Hepatocyte (in vitro differentiated cells): ENCODE results near the gene R3HDML. TPM values are rescaled to one million over a fixed set of nuclear protein-coding genes. Genes with fewer than 3 reads are reported as not detected.
A peak's percentile ranks its signal among the peaks of the same experiment; 100 is the strongest.

Experiments
- DNase-seq: peaks from one replicate; pipeline ENCODE4 v3.0.0-alpha.2; 2016; ENCODE audit warnings: low spot score
- H2AFZ ChIP-seq: fragments of 200-600 bp; sonication (generic); 2 replicates; pipeline ENCODE4 v1.6.0; 2016; ENCODE audit warnings: antibody characterized with exemption, mild to moderate bottlenecking
- H3K27ac ChIP-seq: fragments of 200-600 bp; sonication (generic); 2 replicates; pipeline ENCODE4 v1.5.1; 2016; ENCODE audit warnings: mild to moderate bottlenecking
- H3K27me3 ChIP-seq: fragments of 200-600 bp; sonication (generic); 2 replicates; pipeline ENCODE4 v1.6.1; 2016
- H3K36me3 ChIP-seq: fragments of 200-600 bp; sonication (generic); replicated peaks from 2 replicates; pipeline ENCODE4 v1.5.1; 2016; ENCODE audit warnings: low read depth; ENCODE audit not compliant: insufficient read depth
- H3K4me1 ChIP-seq: fragments of 200-600 bp; sonication (generic); 2 replicates; pipeline ENCODE4 v1.5.1; 2016; ENCODE audit warnings: mild to moderate bottlenecking, moderate library complexity; ENCODE audit not compliant: insufficient read depth
- H3K4me2 ChIP-seq: fragments of 200-600 bp; sonication (generic); 2 replicates; pipeline ENCODE4 v1.6.0; 2016
- H3K4me3 ChIP-seq: fragments of 200-600 bp; sonication (generic); 2 replicates; pipeline ENCODE4 v1.5.1; 2016; ENCODE audit warnings: mild to moderate bottlenecking
- H3K79me2 ChIP-seq: fragments of 200-600 bp; sonication (generic); 2 replicates; pipeline ENCODE4 v1.6.0; 2017; ENCODE audit warnings: mild to moderate bottlenecking
- H3K9me2 ChIP-seq: fragments of 200-600 bp; sonication (generic); replicated peaks from 2 replicates; pipeline ENCODE4 v1.6.0; 2017; ENCODE audit warnings: mild to moderate bottlenecking; ENCODE audit not compliant: insufficient read depth
- H3K9me3 ChIP-seq: fragments of 200-600 bp; sonication (generic); 2 replicates; pipeline ENCODE4 v1.5.1; 2016; ENCODE audit warnings: low read depth, mild to moderate bottlenecking
- H4K20me1 ChIP-seq: fragments of 200-600 bp; sonication (generic); 2 replicates; pipeline ENCODE4 v1.6.0; 2016; ENCODE audit warnings: mild to moderate bottlenecking; ENCODE audit not compliant: insufficient read depth, poor library complexity, severe bottlenecking
- EZH2 ChIP-seq: fragments of 200-600 bp; sonication (generic); IDR thresholded peaks from 2 replicates; pipeline ENCODE4 v1.6.1; 2016; ENCODE audit warnings: antibody characterized with exemption, mild to moderate bottlenecking, borderline replicate concordance
- EZH2phosphoT487 ChIP-seq: fragments of 200-600 bp; sonication (generic); IDR thresholded peaks from one replicate; pipeline ENCODE4 v1.6.1; 2018; ENCODE audit warnings: antibody characterized with exemption, mild to moderate bottlenecking, low read depth, moderate library complexity; ENCODE audit not compliant: unreplicated experiment, severe bottlenecking
- WGBS: methylation state at CpG from one replicate; pipeline ENCODE4 v1.1.6; 2016; ENCODE audit warnings: low lambda C conversion rate; ENCODE audit errors: missing lambda C conversion rate; 5-methylcytosine and 5-hydroxymethylcytosine counted together
- polyA plus RNA-seq: library from polyadenylated mRNA; unstranded; fragments of >200 nt; fragmentation: Nextera tagmentation; extraction: Ambion mirVana; gene quantifications from 2 replicates; pipeline ENCODE4 v1.2.1, GENCODE V29; 2016
- total RNA-seq: library from RNA; depleted of rRNA; stranded (reverse); fragments of >200 nt; gene quantifications from 2 replicates; pipeline ENCODE4 v1.2.3, GENCODE V29; 2014
- TF ChIP-seq, protein P1 (sequence below): fragments of 200-600 bp; sonication (generic); IDR thresholded peaks from 2 replicates; pipeline ENCODE4 v1.5.1; 2016; ENCODE audit warnings: antibody characterized with exemption, mild to moderate bottlenecking; ENCODE audit not compliant: poor library complexity

The R3HDML gene
- total and polyA plus RNA-seq, 2 experiments from 2014 or later: 0.23 TPM; not detected in 1

DNA sequence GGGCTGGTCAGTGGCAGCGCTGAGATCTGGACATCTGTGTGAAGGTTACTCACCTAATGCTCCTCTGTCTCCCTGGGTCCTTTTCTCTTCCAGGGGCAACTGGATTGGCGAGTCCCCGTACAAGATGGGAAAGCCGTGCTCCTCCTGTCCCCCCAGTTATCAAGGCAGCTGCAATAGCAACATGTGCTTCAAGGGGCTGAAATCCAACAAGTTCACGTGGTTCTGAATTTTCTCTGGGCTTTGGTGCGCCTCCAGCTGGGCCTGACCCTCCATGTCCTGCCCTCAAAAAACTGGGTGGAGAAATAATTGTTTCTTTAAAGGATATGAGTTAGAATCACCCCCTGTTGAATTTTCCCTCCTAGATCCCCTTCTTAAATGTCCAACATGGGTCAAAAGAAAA, 13.7 kb downstream of the R3HDML start:
- Histone ChIP-seq H3K4me1 (peaks cover 5% of the 10 kb centered on the region), H3K27me3 (no peaks in the 10 kb centered on the region), H3K9me3 (no peaks in the 10 kb centered on the region), H2AFZ (no peak overlapping the region), H3K9me2 (no peaks in the 10 kb centered on the region), H3K4me2 (no peak overlapping the region), H3K27ac (no peak overlapping the region), H3K4me3 (no peak overlapping the region), H3K79me2 (no peaks in the 10 kb centered on the region), H3K36me3 (no peaks in the 10 kb centered on the region), H4K20me1 (no peaks in the 10 kb centered on the region)
- no peak for TF ChIP-seq EZH2
- TF ChIP-seq, protein P1, sequence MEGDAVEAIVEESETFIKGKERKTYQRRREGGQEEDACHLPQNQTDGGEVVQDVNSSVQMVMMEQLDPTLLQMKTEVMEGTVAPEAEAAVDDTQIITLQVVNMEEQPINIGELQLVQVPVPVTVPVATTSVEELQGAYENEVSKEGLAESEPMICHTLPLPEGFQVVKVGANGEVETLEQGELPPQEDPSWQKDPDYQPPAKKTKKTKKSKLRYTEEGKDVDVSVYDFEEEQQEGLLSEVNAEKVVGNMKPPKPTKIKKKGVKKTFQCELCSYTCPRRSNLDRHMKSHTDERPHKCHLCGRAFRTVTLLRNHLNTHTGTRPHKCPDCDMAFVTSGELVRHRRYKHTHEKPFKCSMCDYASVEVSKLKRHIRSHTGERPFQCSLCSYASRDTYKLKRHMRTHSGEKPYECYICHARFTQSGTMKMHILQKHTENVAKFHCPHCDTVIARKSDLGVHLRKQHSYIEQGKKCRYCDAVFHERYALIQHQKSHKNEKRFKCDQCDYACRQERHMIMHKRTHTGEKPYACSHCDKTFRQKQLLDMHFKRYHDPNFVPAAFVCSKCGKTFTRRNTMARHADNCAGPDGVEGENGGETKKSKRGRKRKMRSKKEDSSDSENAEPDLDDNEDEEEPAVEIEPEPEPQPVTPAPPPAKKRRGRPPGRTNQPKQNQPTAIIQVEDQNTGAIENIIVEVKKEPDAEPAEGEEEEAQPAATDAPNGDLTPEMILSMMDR: no peak
- TF ChIP-seq EZH2phosphoT487: no peak
- DNase-seq: no peak
- 97% methylated on average over 6 of the region's 6 CpGs for WGBS

DNA sequence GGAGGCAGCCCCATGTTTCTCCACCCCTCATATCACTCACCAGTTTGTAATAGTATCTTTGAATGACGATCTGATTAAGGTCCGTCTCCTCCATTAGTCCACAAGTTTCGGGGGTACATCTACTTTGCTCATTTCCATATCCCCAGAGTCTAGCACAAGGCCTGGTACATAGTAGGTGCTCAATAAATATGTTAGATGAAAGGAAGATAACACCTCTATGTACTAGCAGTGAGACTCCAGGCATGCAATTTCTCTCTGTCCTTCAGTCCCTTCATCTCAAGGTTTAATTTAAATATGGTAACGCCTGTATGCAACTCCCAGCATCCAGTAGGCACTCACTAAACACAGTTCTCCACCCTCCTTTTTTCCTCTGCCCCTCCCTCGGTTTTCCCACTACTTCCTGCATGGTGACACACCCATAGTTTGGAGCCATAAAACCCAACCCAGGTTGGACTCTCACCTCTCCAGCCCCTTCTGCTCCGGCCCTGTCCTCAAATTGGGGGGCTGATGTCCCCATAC, 18.2 kb downstream of the R3HDML start:
- TF ChIP-seq EZH2: no peak
- no peak for TF ChIP-seq EZH2phosphoT487
- TF ChIP-seq, protein P1: no peak
- Histone ChIP-seq H3K4me1 (peaks cover 13% of the 10 kb centered on the region), H3K36me3 (no peaks in the 10 kb centered on the region), H3K27me3 (no peaks in the 10 kb centered on the region), H3K79me2 (peaks cover 41% of the 10 kb centered on the region), H3K9me2 (no peaks in the 10 kb centered on the region), H4K20me1 (peaks cover 14% of the 10 kb centered on the region), H2AFZ (no peak overlapping the region), H3K4me2 (peak overlapping the region; percentile 75), H3K27ac (peak overlapping the region; percentile 94), H3K4me3 (no peak overlapping the region), H3K9me3 (no peaks in the 10 kb centered on the region)
- DNase-seq: no peak
- 71% methylated on average over 6 of the region's 6 CpGs for WGBS

DNA sequence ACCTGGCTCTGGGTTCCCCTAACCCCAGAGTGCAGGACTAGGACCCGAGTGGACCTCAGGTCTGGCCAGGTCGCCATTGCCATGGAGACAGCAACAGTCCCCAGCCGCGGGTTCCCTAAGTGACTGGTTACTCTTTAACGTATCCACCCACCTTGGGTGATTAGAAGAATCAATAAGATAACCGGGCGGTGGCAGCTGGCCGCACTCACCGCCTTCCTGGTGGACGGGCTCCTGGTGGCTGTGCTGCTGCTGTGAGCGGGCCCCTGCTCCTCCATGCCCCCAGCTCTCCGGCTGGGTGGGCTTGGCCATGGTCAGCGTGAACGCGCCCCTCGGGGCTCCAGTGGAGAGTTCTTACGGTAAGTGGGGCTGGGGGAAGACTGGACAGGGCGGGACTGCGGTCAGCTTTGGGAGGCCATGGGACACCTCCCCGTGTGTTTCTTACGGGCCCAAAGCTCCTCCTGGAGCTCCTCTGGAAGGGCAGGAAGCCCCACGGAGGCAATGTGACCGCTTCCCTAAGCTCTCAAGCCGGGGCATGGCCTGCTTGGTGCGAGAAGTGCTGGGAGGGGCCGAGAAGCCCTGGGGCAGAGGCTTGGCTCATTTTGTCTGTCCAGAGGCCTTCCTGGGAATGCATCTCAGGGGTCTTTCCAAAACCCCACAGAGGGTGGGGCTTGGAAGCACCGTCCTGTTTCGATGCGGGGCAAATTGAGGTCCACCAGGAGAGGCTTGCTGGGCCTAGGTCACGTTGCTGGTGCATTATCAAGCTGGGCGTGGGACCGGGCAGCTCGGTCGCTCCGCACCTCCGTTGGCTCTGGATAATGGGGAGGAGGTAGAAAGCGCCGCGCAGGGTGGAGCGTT, 18.9 kb downstream of the R3HDML start, which contains the start of gene HNF4A:
TSS of gene HNF4A (plus strand) at position 202 of the 855 bp plus-strand sequence. CDS start at position 308, 106 bp downstream.
- no peak within 1 kb of the TSS for H2AFZ ChIP-seq
- no peaks in the 10 kb centered on the region for H3K36me3 ChIP-seq
- peak; percentile 86 for DNase-seq
- no peaks in the 10 kb centered on the region for H3K9me2 ChIP-seq
- WGBS: 52% methylated on average over 40 of the region's 40 CpGs
- peaks cover 13% of the 10 kb centered on the region for H3K4me1 ChIP-seq
- no peaks in the 10 kb centered on the region for H3K9me3 ChIP-seq
- peak within 1 kb of the TSS; percentile 75 for H3K4me2 ChIP-seq
- peaks cover 48% of the 10 kb centered on the region for H3K79me2 ChIP-seq
- peak within 1 kb of the TSS; percentile 94 for H3K27ac ChIP-seq
- TF ChIP-seq EZH2phosphoT487 (no peak), EZH2 (no peak)
- TF ChIP-seq, protein P1: no peak
- no peaks in the 10 kb centered on the region for H3K27me3 ChIP-seq
- H3K4me3 ChIP-seq: peak within 1 kb of the TSS; percentile 34
- H4K20me1 ChIP-seq: peaks cover 14% of the 10 kb centered on the region
